ENCODE results near the gene TMEM255B. TPM values are rescaled to one million over a fixed set of nuclear protein-coding genes. Genes with fewer than 3 reads are reported as not detected.

Gene TMEM255B
- total RNA-seq, 1 donor from 2014 or later = 13.8 TPM

- Mint-ChIP-seq H3K4me3 (ENCODE audit: unreplicated experiment) (no peak overlapping the region), H3K27me3 (ENCODE audit: unreplicated experiment) (peaks cover 10% of the 10 kb centered on the region), H3K4me1 (ENCODE audit: low read depth, unreplicated experiment) (peaks cover 14% of the 10 kb centered on the region), H3K36me3 (ENCODE audit: unreplicated experiment) (no peaks in the 10 kb centered on the region), H3K9me3 (ENCODE audit: unreplicated experiment) (peaks cover 11% of the 10 kb centered on the region), H3K27ac (ENCODE audit: unreplicated experiment) (peak overlapping the region; percentile 74)
- no peak for DNase-seq
- no peak for TF ChIP-seq CTCF (IDR thresholded peaks at IDR 0.05; ENCODE audit: partially characterized antibody, unreplicated experiment)
These were observed 12.4 kb upstream of the TMEM255B start for GRCh38 chr13:113746671-113747070.

DNA sequence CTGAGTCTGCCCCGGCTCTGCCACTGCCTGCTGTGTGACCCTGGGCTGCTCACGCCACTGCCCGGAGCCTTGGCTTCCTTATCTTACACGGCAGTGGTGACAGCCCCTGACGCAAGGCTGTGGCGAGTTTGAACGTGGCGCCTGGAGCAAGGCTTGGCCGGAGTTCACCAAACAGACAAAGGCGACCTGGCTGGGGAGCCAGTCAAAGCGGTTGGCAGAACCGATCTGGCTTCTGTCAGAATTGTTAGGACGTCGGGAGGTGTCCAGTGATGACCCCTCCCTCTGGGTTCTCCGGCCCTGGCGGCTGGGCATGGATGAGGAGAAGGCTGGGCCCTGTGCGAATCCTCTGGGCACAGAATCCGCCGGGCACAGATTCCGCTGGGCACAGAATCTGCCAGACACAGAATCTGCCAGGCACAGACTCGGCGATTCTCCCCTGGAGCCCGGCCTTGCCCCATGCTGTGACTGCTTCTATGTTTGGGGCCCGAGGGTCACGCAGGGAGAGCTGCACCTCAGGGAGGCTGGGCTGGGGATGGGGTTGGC is 11.7 kb upstream of the TMEM255B start:
- DNase-seq = no peak
- TF ChIP-seq CTCF (IDR thresholded peaks at IDR 0.05; ENCODE audit: partially characterized antibody, unreplicated experiment) = no peak
- H3K4me3 Mint-ChIP-seq (ENCODE audit: unreplicated experiment) = no peak overlapping the region
- H3K36me3 Mint-ChIP-seq (ENCODE audit: unreplicated experiment) = no peaks in the 10 kb centered on the region
- no peak overlapping the region for H3K27ac Mint-ChIP-seq (ENCODE audit: unreplicated experiment)
- peaks cover 10% of the 10 kb centered on the region for H3K27me3 Mint-ChIP-seq (ENCODE audit: unreplicated experiment)
- peaks cover 14% of the 10 kb centered on the region for H3K4me1 Mint-ChIP-seq (ENCODE audit: low read depth, unreplicated experiment)
- H3K9me3 Mint-ChIP-seq (ENCODE audit: unreplicated experiment) = peaks cover 11% of the 10 kb centered on the region

DNA sequence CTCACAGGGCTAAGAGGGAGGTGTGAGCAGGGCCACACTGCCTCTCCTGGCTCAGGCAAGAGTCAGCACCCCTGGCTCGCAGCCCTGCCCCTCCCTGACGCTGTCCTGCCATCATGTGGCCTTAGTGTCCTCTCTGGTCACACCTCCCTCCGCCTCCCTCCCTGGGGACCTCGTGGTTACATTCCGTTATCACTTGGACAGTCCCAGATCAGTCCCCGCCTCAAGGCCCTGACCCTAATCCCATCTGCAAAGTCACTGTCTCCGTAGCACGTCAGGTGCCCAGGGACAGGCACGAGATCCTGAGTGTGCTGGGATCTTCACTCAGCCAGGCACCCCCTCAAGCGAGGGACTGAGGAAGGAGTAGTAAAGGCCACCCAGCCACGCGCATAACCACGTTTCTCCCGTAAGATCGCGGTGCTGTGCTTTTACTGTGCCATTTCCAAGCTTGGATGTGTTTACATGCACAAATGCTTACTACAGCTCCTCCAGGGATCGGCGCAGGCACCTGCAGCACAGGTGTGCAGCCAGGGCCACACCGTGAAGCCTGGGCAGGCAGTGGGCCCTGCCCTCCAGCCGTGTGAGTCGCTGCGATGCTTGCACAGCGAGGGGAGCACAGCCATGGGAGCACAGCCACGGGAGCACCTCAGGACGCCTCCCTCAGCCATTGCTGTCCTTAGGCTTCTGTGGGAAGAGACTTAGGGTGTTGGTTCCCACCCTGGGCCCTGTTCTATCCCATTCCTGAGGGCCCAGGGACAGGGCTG is 10.7 kb upstream of the TMEM255B start:
- Mint-ChIP-seq H3K27ac (ENCODE audit: unreplicated experiment) (no peak overlapping the region), H3K27me3 (ENCODE audit: unreplicated experiment) (peaks cover 10% of the 10 kb centered on the region), H3K36me3 (ENCODE audit: unreplicated experiment) (no peaks in the 10 kb centered on the region), H3K9me3 (ENCODE audit: unreplicated experiment) (peaks cover 11% of the 10 kb centered on the region), H3K4me1 (ENCODE audit: low read depth, unreplicated experiment) (peaks cover 12% of the 10 kb centered on the region), H3K4me3 (ENCODE audit: unreplicated experiment) (no peak overlapping the region)
- no peak for TF ChIP-seq CTCF (IDR thresholded peaks at IDR 0.05; ENCODE audit: partially characterized antibody, unreplicated experiment)
- no peak for DNase-seq

DNA sequence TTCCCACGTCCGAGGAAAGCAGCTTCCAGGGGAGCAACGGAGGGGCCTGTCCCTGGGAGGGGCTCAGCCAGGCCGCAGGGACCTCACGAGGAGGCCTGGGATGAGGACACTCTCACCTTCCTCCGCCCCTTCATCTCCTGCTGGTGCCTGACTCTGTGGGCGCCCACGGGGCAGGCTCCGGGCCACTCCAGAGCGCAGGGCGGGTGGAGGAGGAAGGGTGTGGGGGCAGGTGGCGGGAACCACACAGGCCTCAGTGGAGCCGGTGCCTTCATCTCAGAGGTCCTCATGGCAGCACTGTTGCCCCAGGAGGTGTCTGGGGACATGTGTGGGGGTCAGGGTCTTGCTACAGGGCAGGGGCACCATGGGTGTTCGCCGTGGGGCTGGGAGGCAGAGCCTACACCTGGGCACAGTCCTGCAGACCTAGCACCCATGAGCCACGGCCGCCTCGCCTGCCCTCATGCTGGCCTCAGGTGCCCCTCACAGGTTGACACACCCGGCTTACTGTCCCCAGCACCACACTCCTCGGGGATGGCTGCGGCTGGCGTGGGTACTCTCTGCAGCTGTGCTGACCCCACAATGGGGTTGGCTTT is 10.1 kb upstream of the TMEM255B start:
- H3K4me1 Mint-ChIP-seq (ENCODE audit: low read depth, unreplicated experiment) = peaks cover 12% of the 10 kb centered on the region
- peaks cover 11% of the 10 kb centered on the region for H3K9me3 Mint-ChIP-seq (ENCODE audit: unreplicated experiment)
- no peak for DNase-seq
- no peak overlapping the region for H3K27ac Mint-ChIP-seq (ENCODE audit: unreplicated experiment)
- peaks cover 10% of the 10 kb centered on the region for H3K27me3 Mint-ChIP-seq (ENCODE audit: unreplicated experiment)
- H3K4me3 Mint-ChIP-seq (ENCODE audit: unreplicated experiment) = no peak overlapping the region
- no peaks in the 10 kb centered on the region for H3K36me3 Mint-ChIP-seq (ENCODE audit: unreplicated experiment)
- TF ChIP-seq CTCF (IDR thresholded peaks at IDR 0.05; ENCODE audit: partially characterized antibody, unreplicated experiment) = no peak

- Mint-ChIP-seq H3K27me3 (ENCODE audit: unreplicated experiment) (peaks cover 10% of the 10 kb centered on the region), H3K4me3 (ENCODE audit: unreplicated experiment) (no peak overlapping the region), H3K36me3 (ENCODE audit: unreplicated experiment) (no peaks in the 10 kb centered on the region), H3K27ac (ENCODE audit: unreplicated experiment) (no peak overlapping the region), H3K4me1 (ENCODE audit: low read depth, unreplicated experiment) (peaks cover 10% of the 10 kb centered on the region), H3K9me3 (ENCODE audit: unreplicated experiment) (peaks cover 9% of the 10 kb centered on the region)
- no peak for DNase-seq
- TF ChIP-seq CTCF (IDR thresholded peaks at IDR 0.05; ENCODE audit: partially characterized antibody, unreplicated experiment) = no peak
These were observed 9.5 kb upstream of the TMEM255B start for GRCh38 chr13:113749507-113749906.

Data from glutamatergic neuron (in vitro differentiated cells).